MV-4-11 (cell line): ENCODE results near the gene IL1RAP.

Experiments
- DNase-seq: peaks from one replicate; lab custom pipeline; 2025; lab: John Stamatoyannopoulos, UW

Gene IL1RAP

DNA sequence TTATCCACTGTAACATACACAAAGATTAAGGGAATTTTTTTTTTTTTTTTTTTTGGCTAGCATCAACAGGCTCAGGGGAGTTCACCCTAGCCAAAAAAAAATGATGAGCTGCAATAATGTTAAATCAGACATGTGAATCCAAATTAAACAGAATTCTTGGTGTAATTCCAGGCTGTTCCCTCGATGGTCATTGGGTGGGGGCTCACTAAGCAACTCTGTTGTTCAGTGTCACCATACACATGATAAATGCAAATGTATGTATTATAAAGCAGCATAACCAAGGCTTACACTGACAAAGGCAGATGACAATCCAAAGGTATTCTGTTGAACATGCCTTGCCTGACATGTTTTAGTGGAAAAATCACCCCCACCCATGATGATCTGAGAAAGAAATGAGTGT lies 29.0 kb downstream of the IL1RAP start:
- no peak for DNase-seq

DNA sequence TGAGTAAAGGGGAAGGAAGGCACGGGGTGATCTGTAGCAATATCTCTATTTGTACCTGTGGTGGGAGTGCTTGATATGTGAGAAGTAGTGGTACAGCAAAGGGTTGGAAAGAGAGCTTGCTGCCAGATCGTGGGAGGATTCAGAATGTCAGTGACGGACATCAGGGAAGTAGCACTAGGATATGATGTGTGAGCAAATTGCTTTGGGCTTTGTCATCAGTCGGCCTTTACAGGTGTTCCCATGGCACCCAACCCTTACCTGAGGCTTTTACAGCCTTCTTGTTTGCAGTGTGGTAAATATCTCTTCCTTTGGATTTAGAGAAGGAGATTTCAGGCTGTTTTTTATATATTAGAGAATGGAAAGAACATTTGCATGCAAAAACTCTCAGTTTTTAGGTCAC lies 29.8 kb downstream of the IL1RAP start:
- DNase-seq = no peak

DNA sequence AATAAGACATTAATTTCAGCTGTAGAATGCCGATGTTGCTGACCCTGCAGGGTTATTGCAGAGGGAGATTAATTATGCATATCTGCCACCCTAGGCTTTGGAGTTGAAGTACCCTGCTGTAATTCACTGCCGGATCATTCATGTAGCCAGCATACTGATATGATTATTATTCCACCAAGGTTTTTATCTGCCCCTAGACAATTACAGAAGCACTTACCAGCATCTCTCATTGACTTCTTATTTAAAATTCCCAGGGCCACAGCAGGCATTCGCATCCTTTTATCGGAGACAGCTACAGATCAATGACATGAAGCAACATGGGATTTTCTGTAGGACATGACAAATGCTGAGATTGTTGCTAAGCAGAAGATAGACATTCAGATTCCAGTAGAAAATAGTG lies 31.3 kb downstream of the IL1RAP start:
- no peak for DNase-seq

DNA sequence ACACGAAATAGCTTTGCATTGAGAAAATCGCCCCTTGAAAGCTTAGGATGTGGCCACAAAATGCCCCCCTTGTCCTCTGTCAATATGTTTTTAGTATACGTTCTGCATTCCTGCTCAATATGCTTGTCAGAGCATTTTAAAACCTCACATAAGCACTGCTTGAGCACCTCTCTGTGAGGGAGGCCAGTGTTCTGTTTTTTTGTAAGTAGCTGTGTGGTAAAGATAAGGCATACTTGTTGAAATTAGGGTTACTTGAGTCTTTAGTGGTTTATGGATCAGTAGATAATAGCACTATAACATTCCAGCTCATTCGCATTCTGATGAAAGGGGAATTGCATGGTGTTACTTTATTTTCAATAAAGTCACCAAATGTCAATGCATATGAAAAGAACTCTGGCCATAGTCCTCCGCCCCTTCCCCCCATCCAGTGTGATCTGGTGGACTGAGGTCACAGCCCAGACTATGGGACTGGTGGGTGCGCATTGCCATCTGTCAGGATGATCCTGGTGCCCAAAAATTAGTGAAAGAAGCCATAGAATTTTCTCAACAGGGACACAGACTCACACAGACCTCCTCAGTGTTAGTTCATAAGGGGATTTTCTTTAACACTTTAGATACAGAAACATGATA lies 33.1 kb downstream of the IL1RAP start:
- DNase-seq = no peak

DNA sequence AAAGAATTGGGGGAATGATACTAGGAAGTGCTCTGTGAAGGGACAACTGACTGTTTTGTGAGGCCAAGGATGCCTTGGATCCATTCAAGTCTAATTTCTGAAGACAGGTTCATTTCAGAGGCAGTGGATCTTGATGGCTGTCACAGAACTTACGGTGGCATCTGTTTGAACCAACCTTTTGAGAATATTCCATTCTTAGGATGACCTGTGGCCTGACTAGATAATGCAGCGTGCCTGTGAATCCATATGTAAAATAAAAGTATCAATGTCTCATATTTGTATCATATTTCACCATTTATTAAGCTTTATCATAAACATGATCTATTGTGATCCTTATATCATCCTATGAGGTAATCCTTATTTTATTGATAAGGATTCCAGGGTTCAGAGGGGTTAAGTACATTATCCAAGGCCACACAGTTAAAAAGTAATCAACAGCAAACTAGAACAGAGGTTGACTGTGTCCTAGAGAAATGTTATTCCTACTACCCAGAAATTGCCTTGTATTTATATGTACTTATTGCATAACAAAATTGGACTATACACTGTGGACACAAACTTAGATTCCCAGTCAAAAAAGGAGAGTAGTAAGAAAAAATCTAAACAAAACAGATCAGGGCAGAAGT lies 34.3 kb downstream of the IL1RAP start:
- no peak for DNase-seq

DNA sequence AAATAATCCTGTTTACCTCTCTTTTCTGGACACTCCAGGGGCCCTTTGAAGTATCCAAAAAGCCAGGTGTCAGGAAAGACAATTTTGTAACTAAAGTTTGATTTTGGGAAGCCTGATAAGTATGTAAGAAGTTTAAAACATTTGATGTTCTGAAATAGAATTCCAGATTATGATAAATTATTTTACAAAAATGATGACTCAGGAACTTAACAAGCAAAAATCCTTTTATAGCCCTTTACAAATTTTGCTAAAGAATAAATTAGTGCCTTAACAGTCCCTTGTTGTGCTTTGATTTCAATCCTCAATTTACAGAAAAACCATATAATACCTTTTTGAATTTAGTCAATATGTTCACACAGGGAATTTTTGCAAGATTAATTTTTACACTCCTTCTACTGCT lies 38.1 kb downstream of the IL1RAP start:
- DNase-seq = no peak

DNA sequence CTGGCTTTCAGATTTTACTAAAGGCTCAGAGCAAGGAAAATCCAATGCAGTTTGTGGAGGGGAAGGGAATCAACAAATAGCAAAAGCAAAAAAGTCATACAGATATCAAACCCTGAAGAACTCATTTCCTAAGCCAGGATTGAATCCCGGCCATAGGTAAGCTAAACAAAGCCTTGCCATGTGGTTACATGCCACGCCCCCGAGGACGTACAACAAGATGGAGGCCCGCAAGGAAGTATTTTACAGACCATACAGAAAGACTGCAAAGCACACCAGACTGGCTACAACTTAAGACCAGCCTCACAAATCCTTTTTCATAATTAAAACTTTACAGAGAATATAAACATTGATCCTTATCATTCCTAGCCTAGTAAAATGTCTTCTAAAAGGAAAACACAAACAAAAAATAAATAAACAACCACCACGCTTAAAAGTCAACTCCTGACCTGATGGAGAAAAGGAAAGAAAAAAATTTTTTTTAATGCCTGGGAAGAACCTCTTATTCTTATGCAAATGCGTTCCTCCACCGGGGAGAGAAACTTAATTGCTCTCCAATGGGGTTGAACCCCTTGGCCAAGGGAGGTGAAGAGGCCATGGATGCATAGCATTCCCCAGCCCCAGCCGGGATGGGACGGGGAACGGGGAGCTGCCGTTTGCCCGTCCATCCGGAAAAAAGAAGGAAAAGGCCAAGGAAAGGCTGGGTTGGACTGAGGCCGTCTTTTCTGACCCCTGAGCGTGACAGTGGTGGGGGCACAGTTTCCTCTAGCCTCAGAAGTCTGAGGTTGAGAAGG lies 39.3 kb downstream of the IL1RAP start:
- DNase-seq = no peak

DNA sequence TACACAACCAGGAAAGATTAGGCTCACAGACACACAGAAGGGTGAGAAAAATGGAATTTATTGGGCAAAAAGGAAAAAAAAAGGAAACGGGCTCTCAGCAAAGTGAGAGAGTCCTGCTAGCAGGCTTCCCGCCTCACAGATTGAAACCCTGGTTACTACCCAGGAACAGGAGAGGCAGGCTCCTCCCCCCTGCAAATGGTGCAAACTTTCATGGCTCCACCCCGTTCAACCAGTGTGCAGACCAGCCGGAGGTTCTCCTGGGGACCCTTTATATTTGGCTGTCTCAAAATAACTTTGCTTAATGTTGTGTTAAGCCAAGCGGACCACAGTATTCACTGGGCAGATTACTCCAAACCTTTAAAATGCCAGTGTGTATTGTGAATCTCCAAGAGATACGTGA lies 40.3 kb downstream of the IL1RAP start:
- peak; percentile 8 for DNase-seq

DNA sequence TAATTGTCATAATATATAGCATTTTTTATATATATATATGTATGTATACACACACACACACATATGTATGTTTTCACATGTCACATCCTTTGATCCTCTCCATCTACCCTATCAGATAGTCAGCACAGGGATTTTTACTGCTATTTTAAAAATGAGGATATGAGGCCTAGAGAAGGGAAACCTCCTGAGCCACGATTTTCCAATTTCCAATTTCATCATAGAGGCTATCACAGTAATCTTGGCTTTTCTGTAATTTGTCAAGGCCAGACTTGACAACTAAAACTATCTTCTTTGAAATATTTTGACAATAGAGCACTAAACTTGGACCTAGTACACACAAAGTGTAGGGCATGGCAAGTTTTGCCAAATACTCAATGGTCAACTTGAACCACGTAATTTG lies 42.5 kb downstream of the IL1RAP start:
- peak; percentile 59 for DNase-seq

DNA sequence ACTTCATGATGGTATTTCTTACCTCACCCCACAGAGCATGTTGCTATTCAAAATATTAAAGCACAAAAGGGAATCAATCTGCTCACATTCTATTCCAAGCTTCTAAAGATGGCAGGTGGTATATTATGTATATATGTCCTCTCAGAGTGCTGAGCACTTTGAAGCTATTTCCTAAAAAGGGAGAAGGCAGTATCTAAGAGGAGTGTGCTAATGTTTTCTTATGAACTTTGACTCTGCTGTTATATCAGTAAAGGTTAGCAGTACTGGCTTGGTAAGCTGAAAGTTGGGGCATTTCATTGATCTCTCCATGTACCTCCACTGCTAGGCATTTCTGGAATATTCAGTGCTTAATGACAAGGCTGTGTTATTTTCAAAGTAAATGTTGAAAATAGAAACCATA lies 43.4 kb downstream of the IL1RAP start:
- DNase-seq = no peak

DNA sequence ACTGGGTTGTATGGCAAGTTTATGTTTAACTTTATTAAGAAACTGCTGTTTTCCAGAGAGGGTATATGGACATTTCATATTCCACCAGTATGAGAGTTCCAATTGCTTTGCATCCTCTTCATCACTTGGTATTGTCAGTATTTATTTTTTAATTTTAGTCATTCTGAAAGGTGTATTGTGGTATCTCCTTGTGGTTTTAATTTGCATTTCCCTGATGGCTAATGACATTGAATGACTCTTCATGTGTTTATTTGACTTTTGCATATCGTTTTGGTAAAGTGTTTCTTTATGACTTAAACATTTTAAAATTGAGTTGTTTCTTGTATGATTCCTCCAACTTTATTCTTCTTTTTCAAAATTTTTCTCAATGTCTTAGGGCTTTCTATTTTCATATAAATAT lies 44.4 kb downstream of the IL1RAP start:
- DNase-seq = no peak

DNA sequence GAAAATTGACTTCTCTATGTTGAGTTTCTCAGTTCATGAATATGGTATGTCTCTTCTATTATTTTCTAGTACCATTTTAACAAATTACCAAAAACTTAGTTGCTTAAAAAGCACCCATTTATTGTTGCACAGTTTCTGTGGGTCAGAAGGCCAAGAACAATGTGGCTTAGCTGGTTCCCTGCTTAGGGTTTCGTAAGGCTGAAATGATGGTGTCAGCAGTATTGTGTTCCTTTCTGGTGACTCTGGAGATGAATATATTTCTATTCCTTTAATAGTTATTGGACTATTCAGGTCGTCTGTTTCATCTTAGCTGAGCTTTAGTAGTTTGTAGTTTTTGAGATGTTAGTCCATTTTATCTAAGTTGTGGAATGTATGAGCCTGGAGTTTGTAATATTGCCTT lies 44.9 kb downstream of the IL1RAP start:
- DNase-seq = peak; percentile 57

DNA sequence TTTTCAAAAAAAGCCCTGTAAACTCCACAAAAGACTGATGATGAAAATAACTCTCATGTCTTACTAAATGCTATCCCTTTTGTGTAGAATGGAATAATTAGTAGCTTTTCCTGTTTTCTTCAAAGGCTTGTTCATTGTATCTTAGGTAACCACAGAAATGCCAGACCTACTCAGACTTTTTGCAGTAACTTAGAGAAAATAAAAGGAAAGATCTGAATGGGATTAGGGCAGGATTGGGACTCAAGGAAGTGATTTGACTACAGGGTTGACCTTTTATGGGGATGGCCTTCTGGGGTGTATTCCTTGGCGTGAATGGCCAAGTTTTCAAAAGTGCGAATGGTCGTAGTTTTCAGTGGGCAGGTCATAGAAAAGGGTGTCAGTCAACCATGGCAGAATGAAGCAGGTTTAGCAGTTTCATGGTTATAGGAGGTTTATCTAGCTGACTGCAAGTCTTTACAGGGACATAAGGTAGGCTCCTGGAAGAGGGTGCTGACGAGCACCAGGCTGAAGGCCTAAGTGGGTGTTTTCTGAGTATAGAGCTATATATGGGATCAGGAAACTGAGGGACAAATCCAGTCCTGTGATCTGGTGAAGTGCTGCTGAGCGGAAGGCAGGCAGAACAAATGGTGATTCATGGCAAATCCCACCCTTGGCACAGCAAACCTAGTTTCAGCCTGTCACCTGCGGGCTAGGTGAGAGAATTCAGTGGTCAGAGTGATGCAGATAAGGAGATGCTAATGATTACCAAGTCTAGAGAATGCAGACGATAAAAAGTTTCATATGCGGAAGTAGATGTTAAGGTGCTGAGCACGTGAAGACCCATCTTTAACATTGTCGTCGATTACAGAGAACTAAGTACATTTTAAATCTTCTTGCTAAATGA lies 46.4 kb downstream of the IL1RAP start:
- no peak for DNase-seq

DNA sequence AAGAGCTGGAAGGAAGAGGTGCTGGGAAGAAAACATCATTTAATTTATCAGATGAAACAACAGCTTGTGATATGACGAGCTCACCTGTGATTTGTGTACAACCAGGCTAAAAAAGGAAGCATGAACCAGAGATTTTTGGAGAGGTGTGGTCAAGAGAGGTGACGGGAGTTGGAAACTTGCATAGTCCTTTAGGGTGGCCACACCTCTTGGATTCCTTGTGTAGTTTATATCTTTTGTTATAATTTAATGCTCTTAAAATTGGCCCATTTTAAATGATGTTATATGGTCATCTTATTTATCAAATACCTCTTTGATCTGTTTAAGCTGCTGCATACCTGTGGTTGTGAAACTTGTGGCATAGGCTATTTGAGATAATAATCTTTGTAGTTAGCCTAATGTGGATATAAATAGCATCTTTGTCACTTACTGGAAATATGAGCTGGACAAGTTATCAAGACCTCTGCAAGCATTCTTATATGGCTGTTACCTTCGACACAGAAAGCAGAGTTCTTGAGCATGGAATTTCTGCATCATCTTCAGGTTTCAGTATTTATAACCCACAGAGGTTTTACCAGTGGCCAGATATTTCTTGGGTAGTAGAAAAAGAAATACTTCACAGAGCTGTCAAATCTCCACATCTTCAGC lies 49.1 kb downstream of the IL1RAP start:
- no peak for DNase-seq

DNA sequence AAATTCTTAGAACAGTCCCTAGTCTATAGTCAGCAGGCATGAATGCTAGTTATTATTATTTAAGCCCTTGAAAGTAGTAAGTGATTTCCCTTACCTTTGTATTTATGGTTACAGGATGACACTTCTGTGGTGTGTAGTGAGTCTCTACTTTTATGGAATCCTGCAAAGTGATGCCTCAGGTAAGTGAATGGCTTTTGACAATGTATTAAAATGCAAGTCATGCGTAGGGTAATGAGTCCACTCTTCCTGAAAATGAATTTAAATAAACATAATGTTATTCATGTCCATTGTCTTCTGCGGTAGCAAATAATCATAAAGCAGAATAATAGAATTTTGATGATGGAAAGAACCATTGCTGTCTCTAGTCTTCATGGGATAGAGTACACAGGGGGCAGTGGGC lies 50.3 kb downstream of the IL1RAP start:
- no peak for DNase-seq

DNA sequence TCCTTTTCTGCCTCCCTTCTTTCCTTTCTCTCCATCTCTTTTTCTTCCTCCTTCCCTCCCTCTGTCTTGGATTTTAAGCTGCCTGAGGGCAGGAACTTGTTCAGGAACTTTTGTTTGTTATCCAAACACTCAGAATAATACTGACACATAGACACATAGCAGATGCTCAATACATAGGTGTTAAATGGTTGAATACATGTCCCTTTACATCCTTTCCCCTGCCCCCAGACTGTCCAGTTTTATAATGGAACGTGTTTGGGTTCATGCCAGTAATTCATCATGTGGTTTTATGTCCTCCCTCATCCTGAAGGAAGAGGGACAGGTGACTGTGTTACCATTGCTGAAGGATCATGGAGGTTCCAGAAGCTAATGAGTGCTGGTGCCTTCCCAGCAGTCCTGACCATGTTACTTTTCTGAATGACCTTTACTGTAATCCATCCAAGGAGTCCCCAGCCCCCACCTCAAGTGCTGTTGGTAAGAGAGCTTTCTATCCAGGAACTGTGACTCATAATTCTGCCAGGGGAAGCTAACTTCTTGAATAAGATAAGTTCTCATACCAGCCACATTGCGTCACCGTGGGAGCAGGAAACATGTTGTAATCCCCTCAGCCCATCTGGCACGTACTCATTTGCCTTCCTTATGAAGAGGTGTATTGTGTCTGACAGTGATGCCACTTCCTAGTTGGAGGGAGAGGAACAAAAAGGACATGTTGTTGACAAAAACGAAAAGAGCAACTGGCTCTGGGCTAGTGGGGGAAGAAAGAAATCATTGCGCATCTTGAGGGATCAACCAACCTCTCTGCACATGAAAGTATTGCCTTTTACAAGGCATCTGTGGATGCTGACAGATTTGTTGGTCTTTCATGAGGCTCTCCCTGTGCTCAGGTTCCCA lies 52.4 kb downstream of the IL1RAP start:
- DNase-seq = peak; percentile 100

DNA sequence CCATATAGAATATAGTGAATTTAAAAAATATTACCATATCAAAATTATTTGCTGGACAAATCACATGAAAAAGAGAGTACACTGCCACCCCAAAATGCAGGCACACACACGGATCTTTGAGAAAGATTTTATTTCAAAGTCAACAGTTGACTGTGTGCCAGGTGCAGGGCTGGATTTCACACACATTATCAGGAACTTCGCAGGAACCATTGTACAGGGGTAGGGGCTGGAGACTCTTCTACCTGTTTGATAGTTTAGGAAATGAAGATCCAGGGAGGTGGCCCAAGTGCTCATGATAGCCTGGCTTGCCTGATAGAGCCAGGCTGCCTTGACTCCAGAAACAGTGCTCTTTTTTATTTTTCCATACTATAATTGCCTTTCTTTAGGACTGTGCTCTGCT lies 54.2 kb downstream of the IL1RAP start:
- no peak for DNase-seq

DNA sequence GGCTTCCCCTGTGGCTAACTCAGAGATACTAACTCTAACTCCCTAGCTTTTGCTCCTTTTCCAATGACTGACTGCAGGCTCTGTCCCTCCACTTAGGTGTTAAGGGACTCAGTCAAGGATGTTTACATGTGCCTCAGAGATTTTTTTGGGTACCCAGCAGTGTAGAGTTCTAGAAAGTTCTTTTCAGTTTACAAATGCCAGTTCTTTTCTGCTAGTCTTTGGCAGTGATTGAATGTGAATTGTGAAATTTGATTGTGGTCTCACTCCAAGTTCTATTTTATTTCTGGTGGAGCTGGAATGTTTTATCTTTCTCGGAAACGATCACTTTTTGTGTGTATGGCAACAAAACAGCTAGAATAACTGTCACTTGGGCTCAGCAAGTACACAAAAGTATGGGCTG lies 60.6 kb downstream of the IL1RAP start:
- DNase-seq = no peak

DNA sequence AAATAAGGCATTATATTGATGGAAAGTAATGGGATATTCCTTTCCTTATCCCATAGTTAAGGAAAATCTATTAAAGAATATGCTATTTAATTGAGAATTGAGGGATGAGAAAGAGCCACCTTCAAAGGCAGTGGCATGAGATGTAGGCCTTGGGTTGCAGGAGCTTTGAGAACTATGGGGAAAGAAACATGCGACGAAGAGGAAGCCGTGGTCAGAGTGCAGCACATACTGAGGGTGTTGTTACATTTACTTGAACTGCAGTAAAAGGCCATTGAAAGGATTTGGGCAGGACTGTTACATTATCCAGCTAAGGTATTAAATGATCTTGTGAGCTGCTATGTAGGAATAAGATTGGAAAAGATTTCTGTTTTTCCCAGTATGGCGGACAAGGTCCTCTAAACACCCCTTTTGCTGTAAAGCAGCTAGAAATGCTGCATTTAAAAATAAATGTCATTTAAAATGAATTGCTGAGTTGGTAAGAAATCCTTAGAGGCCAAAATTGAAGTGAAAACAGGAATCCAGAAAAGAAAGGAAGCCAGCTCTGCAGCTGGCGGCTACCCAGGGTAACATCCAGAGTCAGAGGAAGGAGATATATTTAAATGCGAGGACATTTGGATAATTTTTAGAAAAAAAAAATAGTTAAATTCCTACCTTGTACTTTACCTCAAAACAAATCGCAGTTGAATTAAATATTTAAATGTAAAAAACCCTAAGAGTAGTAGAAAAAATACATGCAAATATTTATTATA lies 61.7 kb downstream of the IL1RAP start:
- DNase-seq = peak; percentile 80

DNA sequence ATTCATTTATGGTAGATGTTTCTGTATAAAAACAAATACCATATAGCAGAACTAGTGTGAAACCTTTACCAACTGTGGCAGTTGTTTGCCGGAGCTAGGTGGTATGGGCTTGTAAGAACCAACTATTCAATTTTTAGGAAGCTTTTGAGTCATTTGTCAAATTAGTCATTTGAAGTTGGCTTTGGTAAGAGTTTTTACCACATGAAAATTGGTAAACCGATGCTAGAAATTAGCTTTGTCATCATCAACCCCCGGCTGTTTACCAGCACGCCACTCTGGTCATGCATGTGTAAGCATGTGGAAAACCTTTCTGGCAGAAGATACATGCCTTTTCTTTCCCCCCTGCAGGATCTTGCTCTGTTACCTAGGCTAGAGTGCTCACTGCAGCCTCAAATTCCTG lies 63.3 kb downstream of the IL1RAP start:
- peak; percentile 3 for DNase-seq
